K562 (cell line): Measurements from ENCODE around the gene GSTM5. TPM values are rescaled to one million over a fixed set of nuclear protein-coding genes. Genes with fewer than 3 reads are reported as not detected.

Experiments used
- ATAC-seq: fragments of 200-7000 bp; cut with Tn5 transposase; 3 replicates; pipeline ENCODE4 v1.9.1; 2020; ENCODE audit warnings: moderate library complexity
- BruUV-seq: library from RNA; stranded (reverse); fragments of 400-500 nt; replicated peaks from 2 replicates; lab custom pipeline; 2021; lab: Mats Ljungman, UMichigan
- CTCF ChIA-PET: fragments of 300-600 bp; formaldehyde crosslinking; extraction: SDS; loops from one replicate; lab custom pipeline; 2021; ENCODE audit warnings: low intra/inter-chr PET ratio; lab: Yijun Ruan, JAX
- POLR2A ChIA-PET: fragments of 300-600, 350-650 bp; sonication (Branson Sonifier 250); formaldehyde crosslinking; extraction: SDS; loops from one replicate; lab custom pipeline; 2021; ENCODE audit warnings: antibody characterized with exemption, inconsistent platforms; lab: Yijun Ruan, JAX
- DNase-seq, 4 experiments: peaks; one replicate each; pipeline versions ENCODE4 v3.0.0 to v3.0.0-alpha.2; 2011 to 2018; ENCODE audit warnings: low spot score in 3 of 4, mixed read lengths in 3 of 4; ENCODE audit errors: extremely low read depth in 1 of 4
- FAIRE-seq: peaks from 2 replicates; lab custom pipeline; 2011; peaks lifted over from hg19 to GRCh38; lab: Jason Lieb, UNC
- H2AFZ ChIP-seq: 2 replicates; pipeline ENCODE4 v1.6.0; 2011; ENCODE audit warnings: low read depth, low read length, control low read depth, inconsistent platforms
- H3K27ac ChIP-seq: fragments of 200-600 bp; 3 replicates; pipeline ENCODE4 v1.8.0; 2011; ENCODE audit warnings: low read depth, mild to moderate bottlenecking, control low read depth, inconsistent platforms, low read length, moderate library complexity, mixed read lengths; ENCODE audit errors: extremely low read depth
- H3K27me3 ChIP-seq, 2 experiments: fragments of 300-600 bp in 1 of 2; 2 replicates in 1 of 2; 3 replicates in 1 of 2; pipeline versions ENCODE4 v1.6.0 to v1.8.0; 2011; ENCODE audit warnings: inconsistent platforms in 2 of 2, low read length in 2 of 2, mild to moderate bottlenecking in 1 of 2, mixed read lengths in 1 of 2, moderate library complexity in 1 of 2; ENCODE audit not compliant: control insufficient read depth in 2 of 2, insufficient read depth in 2 of 2
- H3K36me3 ChIP-seq: fragments of 300-600 bp; 3 replicates; pipeline ENCODE4 v1.8.0; 2011; ENCODE audit warnings: mild to moderate bottlenecking, low read length, inconsistent platforms; ENCODE audit not compliant: control insufficient read depth, insufficient read depth
- H3K4me1 ChIP-seq, 2 experiments: fragments of 200-600 bp in 1 of 2; replicated peaks in 1 of 2; 2 replicates in 1 of 2; 3 replicates in 1 of 2; pipeline versions ENCODE4 v1.5.1 to v1.8.0; 2011; ENCODE audit warnings: inconsistent platforms in 2 of 2, low read length in 2 of 2, mild to moderate bottlenecking in 1 of 2, mixed read lengths in 1 of 2, moderate library complexity in 1 of 2; ENCODE audit not compliant: control insufficient read depth in 2 of 2, insufficient read depth in 2 of 2
- H3K4me2 ChIP-seq: 2 replicates; pipeline ENCODE4 v1.6.1; 2011; ENCODE audit warnings: low read length, control low read depth, inconsistent platforms, mixed read lengths; ENCODE audit not compliant: insufficient read depth
- H3K4me3 ChIP-seq: fragments of 200-600 bp; sonication (generic), shearing (Covaris generic); 2 replicates; pipeline ENCODE4 v1.5.1; 2016; ENCODE audit warnings: control low read depth, inconsistent platforms
- H3K79me2 ChIP-seq: fragments of 200-600 bp; 3 replicates; pipeline ENCODE4 v1.8.0; 2011; ENCODE audit warnings: low read length, inconsistent platforms; ENCODE audit not compliant: control insufficient read depth, insufficient read depth
- H3K9ac ChIP-seq, 2 experiments: 2 replicates each; pipeline versions ENCODE4 v1.6.0 to v1.6.1; 2011; ENCODE audit warnings: low read depth in 2 of 2, low read length in 2 of 2, control low read depth in 1 of 2, inconsistent platforms in 1 of 2, mild to moderate bottlenecking in 1 of 2, mixed read lengths in 1 of 2; ENCODE audit not compliant: insufficient read depth in 1 of 2
- H3K9me1 ChIP-seq: one replicate; pipeline ENCODE4 v1.6.0; 2011; ENCODE audit warnings: inconsistent platforms, mild to moderate bottlenecking, low read length, moderate library complexity; ENCODE audit not compliant: control insufficient read depth, insufficient read depth
- H3K9me3 ChIP-seq: replicated peaks from 2 replicates; pipeline ENCODE4 v1.5.1; 2011; ENCODE audit warnings: low read depth, low read length, inconsistent platforms; ENCODE audit not compliant: control insufficient read depth, insufficient read depth
- H4K20me1 ChIP-seq: replicated peaks from 2 replicates; pipeline ENCODE4 v1.6.1; 2011; ENCODE audit warnings: low read length, inconsistent platforms, mixed read lengths; ENCODE audit not compliant: control insufficient read depth, insufficient read depth
- FIP1L1 ChIP-seq: fragments of 200-400 bp; formaldehyde crosslinking; IDR thresholded peaks from 2 replicates; pipeline ENCODE4 v1.6.1; 2018; ENCODE audit warnings: mild to moderate bottlenecking, low read depth, low read length; ENCODE audit not compliant: poor library complexity, severe bottlenecking
- MBD1 ChIP-seq: fragments of 250-450 bp; sonication (Bioruptor Pico); IDR thresholded peaks from 2 replicates; pipeline ENCODE4 v1.8.0; 2022; ENCODE audit warnings: inconsistent platforms
- TFE3 ChIP-seq: fragments of 450-650 bp; formaldehyde crosslinking; IDR thresholded peaks from 2 replicates; pipeline ENCODE4 v1.4.0; 2020; ENCODE audit warnings: mild to moderate bottlenecking, mixed read lengths
- ZNF282 ChIP-seq: sonication (generic); formaldehyde crosslinking; IDR thresholded peaks from 2 replicates; pipeline ENCODE4 v1.8.1; 2023; ENCODE audit warnings: missing genetic modification reagents
- WGBS: fragments of 100-300 bp; shearing (Covaris generic); methylation state at CpG from one replicate; pipeline ENCODE4 v1.1.6; 2016; ENCODE audit warnings: low coverage, mixed read lengths; ENCODE audit not compliant: insufficient coverage; ENCODE audit errors: missing lambda C conversion rate; 5-methylcytosine and 5-hydroxymethylcytosine counted together
- in situ Hi-C: fragments of 300-500 bp; cut with MboI; formaldehyde crosslinking; loops from 4 replicates; pipeline ENCODE4 v1.15.0; 2018; ENCODE audit warnings: inconsistent platforms, mixed read lengths
- intact Hi-C: fragments of 100-400 bp; cut with micrococcal nuclease; formaldehyde crosslinking; loops from 2 replicates; pipeline ENCODE4 v1.14.2; 2022
- polyA plus RNA-seq, 8 experiments: library from polyadenylated mRNA; depleted of rRNA in 4 of 8; stranded (reverse) in 5 of 8; unstranded in 3 of 8; fragments of >200 nt; fragmentation: Nextera tagmentation in 2 of 8; fragmentation: Illumina TruSeq in 1 of 8; extraction: Ambion mirVana in 2 of 8; extraction: Trizol in 1 of 8; gene quantifications; 2 replicates each; pipeline versions ENCODE4 v1.2.1 to v1.2.3, GENCODE V29; 2011 to 2014; ENCODE audit warnings: inconsistent platforms in 1 of 8, missing spikeins in 1 of 8
- total RNA-seq, 7 experiments: library from RNA; depleted of rRNA in 6 of 7; stranded (reverse); fragments of >200 nt in 6 of 7; fragmentation: Illumina TruSeq in 2 of 7; extraction: Trizol in 2 of 7; gene quantifications; 2 replicates each; pipeline versions ENCODE4 v1.2.1 to v1.2.3, GENCODE V29; 2011 to 2021; ENCODE audit warnings: low replicate concordance in 1 of 7

The GSTM5 gene
- total and polyA plus RNA-seq, 9 of the 15 experiments (the other 6 are each of a cell fraction or from before 2014, with no cell fraction given), result not detected

GRCh38 chr1:109705411-109705810, 6.6 kb upstream of the GSTM5 start:
- peak in 3 of 4 experiments; percentile 0 to 1 (median 0) for DNase-seq
- Histone ChIP-seq H3K9ac (no peak overlapping the region), H4K20me1 (no peaks in the 10 kb centered on the region)
- TF ChIP-seq TFE3 (CRISPR knock-in tag) (0 out of 2 replicates have a peak, but pooled peaks have one; percentile 10), FIP1L1 (no peak), ZNF282 (CRISPR knock-in tag) (no peak), MBD1 (CRISPR knock-in tag) (no peak)
- TF ChIP-seq, all 486 proteins: peak for 1
- no peak overlapping the region for H3K27ac ChIP-seq
- no peaks in the 10 kb centered on the region; a peak in 1 of 5 replicates for H3K4me1 ChIP-seq
- no peak overlapping the region for H3K4me3 ChIP-seq
- no peaks in the 10 kb centered on the region for H3K36me3 ChIP-seq
- intact Hi-C loops (loop anchor here (5.0 kb wide), 1 partner anchor 33 kb away; no protein-coding TSS in a partner anchor), in situ Hi-C loops (no loop called here)
- no peaks in the 10 kb centered on the region for H3K9me1 ChIP-seq
- peaks cover 0 to 8% of the 10 kb centered on the region in 2 experiments; a peak in 2 of 5 replicates for H3K27me3 ChIP-seq
- H2AFZ ChIP-seq, result no peak overlapping the region
- no peak for ATAC-seq
- no peak overlapping the region for H3K4me2 ChIP-seq
- CTCF ChIA-PET, result no interaction called here
- no peak for FAIRE-seq
- POLR2A ChIA-PET, result interaction anchor here (0.6 to 0.7 kb wide), 3 partner anchors 279 to 1512 kb away, joined by 3 read pairs; partner anchors contain the start of gene AHCYL1
- WGBS, result 2% methylated on average over 4 of the region's 4 CpGs
- BruUV-seq, result no TSS peak
- peaks cover 12% of the 10 kb centered on the region for H3K9me3 ChIP-seq
- no peaks in the 10 kb centered on the region for H3K79me2 ChIP-seq
